H9 (cell line): ENCODE measurements around the gene LYRM1. TPM values are rescaled to one million over a fixed set of nuclear protein-coding genes. Genes with fewer than 3 reads are reported as not detected.

ENCODE experiments used
- DNase-seq: peaks from one replicate; pipeline ENCODE4 v3.0.0-alpha.2; 2017
- H2AFZ ChIP-seq: one replicate; pipeline ENCODE4 v1.6.1; 2013; ENCODE audit warnings: mild to moderate bottlenecking, low read length, control low read depth, moderate library complexity
- H2AK5ac ChIP-seq: 2 replicates; pipeline ENCODE4 v1.6.1; 2013; ENCODE audit warnings: low read length, control low read depth, mixed read lengths; ENCODE audit not compliant: insufficient read length
- H2BK120ac ChIP-seq: one replicate; pipeline ENCODE4 v1.6.1; 2013; ENCODE audit warnings: low read depth, mild to moderate bottlenecking, low read length, control low read depth, inconsistent platforms; ENCODE audit not compliant: poor library complexity, severe bottlenecking
- H2BK12ac ChIP-seq: 2 replicates; pipeline ENCODE4 v1.6.1; 2013; ENCODE audit warnings: low read length, control low read depth, mixed read lengths, low read depth; ENCODE audit not compliant: insufficient read length
- H2BK15ac ChIP-seq: 2 replicates; pipeline ENCODE4 v1.6.1; 2013; ENCODE audit warnings: low read depth, low read length, control low read depth
- H2BK20ac ChIP-seq: one replicate; pipeline ENCODE4 v1.6.1; 2013; ENCODE audit warnings: low read depth, mild to moderate bottlenecking, low read length, control low read depth, inconsistent platforms; ENCODE audit not compliant: poor library complexity, severe bottlenecking
- H2BK5ac ChIP-seq: 2 replicates; pipeline ENCODE4 v1.6.1; 2013; ENCODE audit warnings: low read length, control low read depth, mixed read lengths; ENCODE audit not compliant: insufficient read length
- H3K14ac ChIP-seq: 2 replicates; pipeline ENCODE4 v1.6.1; 2013; ENCODE audit warnings: low read length, control low read depth; ENCODE audit not compliant: insufficient read depth
- H3K18ac ChIP-seq: 2 replicates; pipeline ENCODE4 v1.6.1; 2013; ENCODE audit warnings: low read depth, mild to moderate bottlenecking, mixed read lengths, low read length, control low read depth; ENCODE audit not compliant: insufficient read length
- H3K23ac ChIP-seq: 2 replicates; pipeline ENCODE4 v1.6.1; 2013; ENCODE audit warnings: low read length, control low read depth, mixed read lengths, low read depth; ENCODE audit not compliant: insufficient read length
- H3K23me2 ChIP-seq: 2 replicates; pipeline ENCODE4 v1.6.1; 2013; ENCODE audit warnings: low read depth, mild to moderate bottlenecking, mixed read lengths, low read length, control low read depth; ENCODE audit not compliant: insufficient read length, poor library complexity, severe bottlenecking
- H3K27ac ChIP-seq: 2 replicates; pipeline ENCODE4 v1.5.1; 2013; ENCODE audit warnings: low read length, control low read depth, mixed read lengths, low read depth; ENCODE audit not compliant: insufficient read length
- H3K27me3 ChIP-seq: 2 replicates; pipeline ENCODE4 v1.6.1; 2013; ENCODE audit warnings: low read length, control low read depth, inconsistent platforms; ENCODE audit not compliant: insufficient read depth
- H3K4ac ChIP-seq: 2 replicates; pipeline ENCODE4 v1.6.1; 2013; ENCODE audit warnings: low read depth, mild to moderate bottlenecking, control low read depth, inconsistent platforms, low read length, moderate library complexity
- H3K4me1 ChIP-seq: 2 replicates; pipeline ENCODE4 v1.6.1; 2013; ENCODE audit warnings: low read length, control low read depth, inconsistent platforms; ENCODE audit not compliant: insufficient read depth
- H3K4me2 ChIP-seq: 2 replicates; pipeline ENCODE4 v1.6.1; 2013; ENCODE audit warnings: low read length, control low read depth, mixed read lengths; ENCODE audit not compliant: insufficient read length, insufficient read depth
- H3K56ac ChIP-seq: 2 replicates; pipeline ENCODE4 v1.6.1; 2013; ENCODE audit warnings: low read depth, mild to moderate bottlenecking, mixed read lengths, low read length, control low read depth; ENCODE audit not compliant: insufficient read length
- H3K79me1 ChIP-seq: 2 replicates; pipeline ENCODE4 v1.6.1; 2013; ENCODE audit warnings: low read depth, mild to moderate bottlenecking, moderate library complexity, low read length, control low read depth, inconsistent platforms; ENCODE audit not compliant: insufficient read depth, poor library complexity, severe bottlenecking
- H3K79me2 ChIP-seq: 2 replicates; pipeline ENCODE4 v1.6.1; 2013; ENCODE audit warnings: low read length, control low read depth, inconsistent platforms; ENCODE audit not compliant: insufficient read depth
- H3K9ac ChIP-seq: 2 replicates; pipeline ENCODE4 v1.6.1; 2013; ENCODE audit warnings: low read length, control low read depth, mixed read lengths; ENCODE audit not compliant: insufficient read length; ENCODE audit errors: extremely low read depth
- H3K9me3 ChIP-seq: one replicate; pipeline ENCODE4 v1.6.1; 2013; ENCODE audit warnings: low read depth, low read length, inconsistent platforms; ENCODE audit not compliant: control insufficient read depth
- H3T11ph ChIP-seq: one replicate; pipeline ENCODE4 v1.6.1; 2013; ENCODE audit warnings: mild to moderate bottlenecking, low read length, control low read depth, inconsistent platforms
- H4K20me1 ChIP-seq: one replicate; pipeline ENCODE4 v1.6.1; 2013; ENCODE audit not compliant: control insufficient read depth, insufficient read length, insufficient read depth
- H4K5ac ChIP-seq: 2 replicates; pipeline ENCODE4 v1.6.1; 2013; ENCODE audit warnings: low read depth, mild to moderate bottlenecking, mixed read lengths, low read length, control low read depth; ENCODE audit not compliant: insufficient read length
- H4K8ac ChIP-seq: replicated peaks from 2 replicates; pipeline ENCODE4 v1.6.1; 2013; ENCODE audit warnings: low read length, control low read depth, mixed read lengths, low read depth; ENCODE audit not compliant: insufficient read length
- H4K91ac ChIP-seq: 2 replicates; pipeline ENCODE4 v1.6.1; 2013; ENCODE audit warnings: low read depth, mild to moderate bottlenecking, moderate library complexity, mixed read lengths, low read length, control low read depth; ENCODE audit not compliant: insufficient read length
- H3K27ac Mint-ChIP-seq, 3 experiments: 2 replicates in 2 of 3; 3 replicates in 1 of 3; pipeline ENCODE4 v1.8.0; 2020 to 2021; ENCODE audit warnings: mixed read lengths in 3 of 3, mild to moderate bottlenecking in 1 of 3, moderate library complexity in 1 of 3
- H3K27me3 Mint-ChIP-seq: 2 replicates; pipeline ENCODE4 v1.8.0; 2021; ENCODE audit warnings: low read depth, mild to moderate bottlenecking, moderate library complexity, mixed read lengths
- H3K36me3 Mint-ChIP-seq, 3 experiments: 2 replicates in 2 of 3; 3 replicates in 1 of 3; pipeline ENCODE4 v1.8.0; 2020 to 2021; ENCODE audit warnings: low read depth in 3 of 3, mixed read lengths in 3 of 3; ENCODE audit not compliant: insufficient read depth in 1 of 3
- H3K4me1 Mint-ChIP-seq, 2 experiments: 2 replicates each; pipeline ENCODE4 v1.8.0; 2020; ENCODE audit warnings: mixed read lengths in 2 of 2
- H3K4me3 Mint-ChIP-seq, 2 experiments: 2 replicates in 1 of 2; 3 replicates in 1 of 2; pipeline ENCODE4 v1.8.0; 2020 to 2021; ENCODE audit warnings: mild to moderate bottlenecking in 2 of 2, mixed read lengths in 2 of 2, moderate library complexity in 1 of 2
- H3K9me3 Mint-ChIP-seq, 2 experiments: 2 replicates in 1 of 2; 3 replicates in 1 of 2; pipeline ENCODE4 v1.8.0; 2020; ENCODE audit warnings: mild to moderate bottlenecking in 2 of 2, mixed read lengths in 2 of 2, moderate library complexity in 1 of 2
- WGBS: extraction: QIAGEN DNeasy Blood & Tissue Kit; methylation state at CpG from one replicate; pipeline ENCODE4 v1.1.7; 2013; ENCODE audit warnings: missing lambda C conversion rate, low lambda C conversion rate, mixed read lengths; ENCODE audit not compliant: insufficient read length; ENCODE audit errors: extremely low coverage; 5-methylcytosine and 5-hydroxymethylcytosine counted together
- total RNA-seq: library from RNA; stranded (reverse); gene quantifications from 2 replicates; pipeline ENCODE4 v1.2.1, GENCODE V29; 2021
- TF ChIP-seq, protein P1 (sequence below): fragments of 200-600 bp; sonication (generic); conservative IDR thresholded peaks from 3 replicates; pipeline ENCODE4 v1.8.0; 2021; ENCODE audit warnings: antibody characterized with exemption, mild to moderate bottlenecking

LYRM1 gene
- total RNA-seq, 1 experiment from 2014 or later, result 9.6 TPM

DNA sequence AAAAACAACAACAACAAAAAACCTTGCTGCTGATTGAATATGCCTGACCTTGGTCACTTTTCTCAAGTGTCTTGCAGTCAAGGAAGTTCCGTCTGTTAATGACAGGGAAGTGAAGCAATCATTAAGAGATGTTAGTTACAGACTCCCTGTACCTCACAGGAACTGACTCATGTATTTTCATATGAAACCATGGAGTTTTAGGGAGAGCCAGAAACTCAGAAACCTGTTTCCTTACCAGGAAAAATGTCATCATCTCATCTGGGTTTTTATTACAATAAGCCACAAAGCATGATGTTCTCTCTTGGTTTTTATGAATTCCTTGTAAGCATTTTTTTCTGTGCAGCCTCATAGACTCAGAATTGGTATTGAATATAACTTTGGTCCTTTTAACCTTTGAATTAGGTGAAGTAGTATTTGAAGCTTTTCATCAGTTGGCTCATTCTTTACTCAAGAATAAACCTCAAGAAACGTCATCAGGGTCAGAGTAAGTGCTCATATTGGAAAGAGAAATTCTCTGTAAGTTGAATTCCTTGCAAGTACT is 10.3 kb downstream of the LYRM1 start:
- WGBS, result no CpG with 5 or more reads among the region's 2 CpGs

More for the DNA sequence above, 10.3 kb downstream of the LYRM1 start:
- Histone ChIP-seq H3K4me2 (no peak overlapping the region), H3K56ac (no peak overlapping the region), H4K91ac (no peak overlapping the region), H2BK20ac (no peak overlapping the region), H3K27ac (no peak overlapping the region), H3K79me1 (no peaks in the 10 kb centered on the region), H3K79me2 (no peaks in the 10 kb centered on the region), H3K23me2 (no peaks in the 10 kb centered on the region), H3K18ac (no peak overlapping the region), H3K9me3 (no peaks in the 10 kb centered on the region), H3K14ac (no peak overlapping the region), H3K4me1 (no peaks in the 10 kb centered on the region), H2BK120ac (no peak overlapping the region), H3K4ac (no peak overlapping the region), H2BK5ac (no peak overlapping the region), H2AFZ (no peak overlapping the region), H3K27me3 (no peaks in the 10 kb centered on the region), H4K8ac (no peak overlapping the region), H4K20me1 (no peaks in the 10 kb centered on the region), H3T11ph (no peak overlapping the region), H4K5ac (no peak overlapping the region), H3K9ac (no peak overlapping the region), H2BK12ac (no peak overlapping the region), H2BK15ac (no peak overlapping the region), H3K23ac (no peak overlapping the region), H2AK5ac (no peak overlapping the region)
- no peak for DNase-seq
- no peak overlapping the region for H3K4me3 Mint-ChIP-seq
- H3K4me1 Mint-ChIP-seq, result peaks cover 5% of the 10 kb centered on the region in 2 experiments; a peak in 3 of 4 replicates
- H3K27ac Mint-ChIP-seq, result no peak overlapping the region
- no peaks in the 10 kb centered on the region for H3K27me3 Mint-ChIP-seq
- H3K36me3 Mint-ChIP-seq, result peaks cover 0 to 5% (median 4%) of the 10 kb centered on the region in 3 experiments; a peak in 2 of 7 replicates
- H3K9me3 Mint-ChIP-seq, result no peaks in the 10 kb centered on the region
- TF ChIP-seq, protein P1, sequence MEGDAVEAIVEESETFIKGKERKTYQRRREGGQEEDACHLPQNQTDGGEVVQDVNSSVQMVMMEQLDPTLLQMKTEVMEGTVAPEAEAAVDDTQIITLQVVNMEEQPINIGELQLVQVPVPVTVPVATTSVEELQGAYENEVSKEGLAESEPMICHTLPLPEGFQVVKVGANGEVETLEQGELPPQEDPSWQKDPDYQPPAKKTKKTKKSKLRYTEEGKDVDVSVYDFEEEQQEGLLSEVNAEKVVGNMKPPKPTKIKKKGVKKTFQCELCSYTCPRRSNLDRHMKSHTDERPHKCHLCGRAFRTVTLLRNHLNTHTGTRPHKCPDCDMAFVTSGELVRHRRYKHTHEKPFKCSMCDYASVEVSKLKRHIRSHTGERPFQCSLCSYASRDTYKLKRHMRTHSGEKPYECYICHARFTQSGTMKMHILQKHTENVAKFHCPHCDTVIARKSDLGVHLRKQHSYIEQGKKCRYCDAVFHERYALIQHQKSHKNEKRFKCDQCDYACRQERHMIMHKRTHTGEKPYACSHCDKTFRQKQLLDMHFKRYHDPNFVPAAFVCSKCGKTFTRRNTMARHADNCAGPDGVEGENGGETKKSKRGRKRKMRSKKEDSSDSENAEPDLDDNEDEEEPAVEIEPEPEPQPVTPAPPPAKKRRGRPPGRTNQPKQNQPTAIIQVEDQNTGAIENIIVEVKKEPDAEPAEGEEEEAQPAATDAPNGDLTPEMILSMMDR, result no peak
